Endothelial cell of umbilical vein (primary cell): ENCODE results near the gene DHRS1. TPM values are rescaled to one million over a fixed set of nuclear protein-coding genes. Genes with fewer than 3 reads are reported as not detected.
A peak's percentile ranks its signal among the peaks of the same experiment; 100 is the strongest.

Experiments
- BruUV-seq: library from RNA; stranded (reverse); fragments of 400-500 nt; replicated peaks from 2 replicates; lab custom pipeline; 2021; lab: Mats Ljungman, UMichigan
- CTCF ChIA-PET: fragments of 300-600, 350-600 bp; sonication (Branson Sonifier 250); formaldehyde crosslinking; loops from one replicate; lab custom pipeline; 2021; ENCODE audit warnings: antibody characterized with exemption, inconsistent platforms; lab: Charles Lee
- POLR2A ChIA-PET: fragments of 300-600, 350-600 bp; sonication (Branson Sonifier 250); formaldehyde crosslinking; loops from one replicate; lab custom pipeline; 2021; ENCODE audit warnings: antibody characterized with exemption, inconsistent platforms; lab: Charles Lee
- DNase-seq: peaks from one replicate; pipeline ENCODE4 v3.0.0-alpha.2; 2011; ENCODE audit warnings: low read depth, low spot score
- FAIRE-seq: peaks from 2 replicates; lab custom pipeline; 2011; peaks lifted over from hg19 to GRCh38; lab: Jason Lieb, UNC
- H2AFZ ChIP-seq: 2 replicates; pipeline ENCODE4 v1.6.0; 2012; ENCODE audit warnings: low read depth, low read length, control low read depth, inconsistent platforms
- H3K27ac ChIP-seq: 2 replicates; pipeline ENCODE4 v1.5.1; 2011; ENCODE audit warnings: low read depth, mild to moderate bottlenecking, control low read depth, low read length, moderate library complexity; ENCODE audit not compliant: insufficient read depth
- H3K27me3 ChIP-seq, 2 experiments: 2 replicates each; pipeline versions ENCODE4 v1.6.0 to v1.6.1; 2011; ENCODE audit warnings: low read length in 2 of 2, mixed read lengths in 1 of 2; ENCODE audit not compliant: control insufficient read depth in 2 of 2, insufficient read depth in 2 of 2
- H3K36me3 ChIP-seq, 2 experiments: 2 replicates in 1 of 2; 3 replicates in 1 of 2; pipeline ENCODE4 v1.5.1; 2011; ENCODE audit warnings: low read length in 2 of 2, mild to moderate bottlenecking in 1 of 2, moderate library complexity in 1 of 2; ENCODE audit not compliant: control insufficient read depth in 2 of 2, insufficient read depth in 2 of 2; ENCODE audit errors: extremely low read depth in 1 of 2
- H3K4me1 ChIP-seq: 3 replicates; pipeline ENCODE4 v1.5.1; 2011; ENCODE audit warnings: mild to moderate bottlenecking, low read length; ENCODE audit not compliant: control insufficient read depth, insufficient read depth; ENCODE audit errors: extremely low read depth
- H3K4me2 ChIP-seq: 2 replicates; pipeline ENCODE4 v1.6.1; 2011; ENCODE audit warnings: low read length, control low read depth, mixed read lengths; ENCODE audit not compliant: insufficient read depth
- H3K4me3 ChIP-seq, 3 experiments: fragments of 200-600 bp in 1 of 3; sonication (generic), shearing (Covaris generic) in 1 of 3; replicated peaks in 1 of 3; 2 replicates each; pipeline ENCODE4 v1.5.1; 2011 to 2016; ENCODE audit warnings: control low read depth in 3 of 3, low read length in 3 of 3, mild to moderate bottlenecking in 2 of 3, inconsistent platforms in 1 of 3, low read depth in 1 of 3, moderate library complexity in 1 of 3; ENCODE audit not compliant: insufficient read depth in 1 of 3
- H3K79me2 ChIP-seq: 2 replicates; pipeline ENCODE4 v1.6.0; 2012; ENCODE audit warnings: low read length, inconsistent platforms; ENCODE audit not compliant: control insufficient read depth, insufficient read depth
- H3K9ac ChIP-seq: replicated peaks from 2 replicates; pipeline ENCODE3; 2011; ENCODE audit warnings: low read length, control low read depth; ENCODE audit not compliant: insufficient read depth; ENCODE audit errors: extremely low read depth
- H3K9me1 ChIP-seq: replicated peaks from 3 replicates; pipeline ENCODE4 v1.6.0; 2011; ENCODE audit warnings: mild to moderate bottlenecking, low read length; ENCODE audit not compliant: control insufficient read depth, insufficient read depth; ENCODE audit errors: extremely low read depth
- H3K9me3 ChIP-seq: replicated peaks from 2 replicates; pipeline ENCODE4 v1.5.1; 2012; ENCODE audit warnings: low read length, inconsistent platforms; ENCODE audit not compliant: control insufficient read depth, insufficient read depth
- H4K20me1 ChIP-seq: replicated peaks from 2 replicates; pipeline ENCODE3; 2011; ENCODE audit warnings: mild to moderate bottlenecking, low read length; ENCODE audit not compliant: control insufficient read depth, insufficient read depth; ENCODE audit errors: extremely low read depth
- GATA2 ChIP-seq: IDR thresholded peaks from 2 replicates; pipeline ENCODE4 v1.7.0; 2011; ENCODE audit warnings: low read depth, mild to moderate bottlenecking, moderate library complexity, mixed read lengths, low read length; ENCODE audit not compliant: insufficient read length, insufficient read depth
- MAX ChIP-seq: IDR thresholded peaks from 2 replicates; pipeline ENCODE4 v1.6.1; 2011; ENCODE audit not compliant: insufficient read depth, insufficient read length
- POLR2A ChIP-seq: IDR thresholded peaks from 2 replicates; pipeline ENCODE4 v1.6.1; 2012; ENCODE audit warnings: low read depth, mild to moderate bottlenecking, control low read depth, low read length
- POLR2AphosphoS5 ChIP-seq: IDR thresholded peaks from 2 replicates; pipeline ENCODE4 v1.6.1; 2012; ENCODE audit warnings: low read depth, mild to moderate bottlenecking, control low read depth, low read length, moderate library complexity; ENCODE audit not compliant: insufficient read depth
- dilution Hi-C: fragments of 300-500 bp; cut with MboI; formaldehyde crosslinking; loops from one replicate; pipeline ENCODE4 v1.15.0; 2019; ENCODE audit warnings: low sequenced_read_pairs; ENCODE audit not compliant: extremely low pct_ligation_motif_present
- intact Hi-C: fragments of 100-400 bp; cut with micrococcal nuclease; formaldehyde crosslinking; loops from one replicate; pipeline ENCODE4 v1.10.0; 2022
- polyA plus RNA-seq, 4 experiments: library from polyadenylated mRNA; depleted of rRNA in 3 of 4; stranded (reverse) in 3 of 4; unstranded in 1 of 4; fragments of >200 nt; gene quantifications; 2 replicates each; pipeline versions ENCODE4 v1.2.1 to v1.2.3, GENCODE V29; 2011 to 2012; ENCODE audit warnings: missing spikeins in 1 of 4
- total RNA-seq: library from RNA; stranded (reverse); gene quantifications from 2 replicates; pipeline ENCODE4 v1.2.3, GENCODE V29; 2021
- TF ChIP-seq, protein P1 (sequence below), 2 donors: IDR thresholded peaks; 1 replicate in 1 of 2; 2 replicates in 1 of 2; pipeline ENCODE4 v1.5.1; 2011; ENCODE audit warnings: low read length in 2 of 2, mild to moderate bottlenecking in 2 of 2, moderate library complexity in 2 of 2, control low read depth in 1 of 2, inconsistent platforms in 1 of 2, low read depth in 1 of 2; ENCODE audit not compliant: insufficient read depth in 1 of 2; ENCODE audit errors: extremely low read depth in 1 of 2

DHRS1 gene
- total and polyA plus RNA-seq, 2 donors (not counting 3 experiments of a cell fraction or from before 2014, with no cell fraction given) = 18.0 to 69.5 TPM

GRCh38 chr14:24271134-24271833, 28.3 kb downstream of the DHRS1 start, which contains the start of gene RABGGTA:
Gene RABGGTA (minus strand): TSS chr14:24271597. CDS start chr14:24271115, 482 bp downstream.
- POLR2A ChIA-PET = interaction anchor here (0.8 to 1.9 kb wide), 3 partner anchors 9 to 29 kb away, joined by 3 to 17 read pairs (median 4); partner anchors contain the start of gene TINF2
- H3K27me3 ChIP-seq = no peaks in the 10 kb centered on the region
- H3K27ac ChIP-seq = peak within 1 kb of the TSS; percentile 92
- H2AFZ ChIP-seq = peak within 1 kb of the TSS; percentile 81
- peak within 1 kb of the TSS; percentile 58 to 77 (median 65) for H3K4me3 ChIP-seq
- TSS peak; percentile 65 for BruUV-seq
- peaks cover 2 to 20% of the 10 kb centered on the region in 2 experiments for H3K36me3 ChIP-seq
- H3K9ac ChIP-seq = peak within 1 kb of the TSS; percentile 98
- no peaks in the 10 kb centered on the region for H4K20me1 ChIP-seq
- peak within 1 kb of the TSS; percentile 76 for H3K4me2 ChIP-seq
- H3K9me3 ChIP-seq = no peaks in the 10 kb centered on the region
- dilution Hi-C loops (no loop called here), intact Hi-C loops (loop anchor here (1.0 kb wide), 5 partner anchors 28 to 55 kb away; partner anchors contain the start of genes DHRS1, MDP1 and NOP9)
- TF ChIP-seq, protein P1, sequence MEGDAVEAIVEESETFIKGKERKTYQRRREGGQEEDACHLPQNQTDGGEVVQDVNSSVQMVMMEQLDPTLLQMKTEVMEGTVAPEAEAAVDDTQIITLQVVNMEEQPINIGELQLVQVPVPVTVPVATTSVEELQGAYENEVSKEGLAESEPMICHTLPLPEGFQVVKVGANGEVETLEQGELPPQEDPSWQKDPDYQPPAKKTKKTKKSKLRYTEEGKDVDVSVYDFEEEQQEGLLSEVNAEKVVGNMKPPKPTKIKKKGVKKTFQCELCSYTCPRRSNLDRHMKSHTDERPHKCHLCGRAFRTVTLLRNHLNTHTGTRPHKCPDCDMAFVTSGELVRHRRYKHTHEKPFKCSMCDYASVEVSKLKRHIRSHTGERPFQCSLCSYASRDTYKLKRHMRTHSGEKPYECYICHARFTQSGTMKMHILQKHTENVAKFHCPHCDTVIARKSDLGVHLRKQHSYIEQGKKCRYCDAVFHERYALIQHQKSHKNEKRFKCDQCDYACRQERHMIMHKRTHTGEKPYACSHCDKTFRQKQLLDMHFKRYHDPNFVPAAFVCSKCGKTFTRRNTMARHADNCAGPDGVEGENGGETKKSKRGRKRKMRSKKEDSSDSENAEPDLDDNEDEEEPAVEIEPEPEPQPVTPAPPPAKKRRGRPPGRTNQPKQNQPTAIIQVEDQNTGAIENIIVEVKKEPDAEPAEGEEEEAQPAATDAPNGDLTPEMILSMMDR (IDR thresholded peaks at IDR 0.05; ENCODE audit: extremely low read depth in 1 of 2, insufficient read depth in 1 of 2, low read depth in 1 of 2, low read length in 2 of 2) = peak; percentile 74 to 85
- no peak for TF ChIP-seq GATA2
- TF ChIP-seq POLR2A = peak; percentile 81
- TF ChIP-seq POLR2AphosphoS5 = peak; percentile 89
- TF ChIP-seq MAX = peak; percentile 9
- CTCF ChIA-PET = interaction anchor here (0.6 to 2.9 kb wide), 17 partner anchors 9 to 1344 kb away, joined by 3 to 35 read pairs (median 4); partner anchors contain the start of genes CHMP4A, CIDEB, IRF9 and MDP1
- peaks cover 9% of the 10 kb centered on the region for H3K4me1 ChIP-seq
- no peaks in the 10 kb centered on the region for H3K79me2 ChIP-seq
- FAIRE-seq (peak; percentile 79), DNase-seq (peak; percentile 79)
- no peaks in the 10 kb centered on the region for H3K9me1 ChIP-seq
